H1 (cell line): Measurements from ENCODE around the gene HS2ST1. TPM values are rescaled to one million over a fixed set of nuclear protein-coding genes. Genes with fewer than 3 reads are reported as not detected.

ENCODE experiments used
- CBX8 ChIP-seq: fragments of 300-800, 300-1000 bp; sonication (generic); IDR thresholded peaks from 2 replicates; pipeline ENCODE4 v1.7.1; 2016; ENCODE audit warnings: low read depth, low read length, borderline replicate concordance
- CHD1 ChIP-seq: IDR thresholded peaks from 2 replicates; pipeline ENCODE4 v1.6.1; 2012; ENCODE audit warnings: low read depth, low read length, improper control_type of control experiment
- CHD2 ChIP-seq: IDR thresholded peaks from 2 replicates; pipeline ENCODE4 v1.6.1; 2012; ENCODE audit warnings: low read length, improper control_type of control experiment
- JUN ChIP-seq: IDR thresholded peaks from 2 replicates; pipeline ENCODE4 v1.6.1; 2011; ENCODE audit warnings: low read depth, mild to moderate bottlenecking, improper control_type of control experiment, low read length
- KDM4A ChIP-seq: IDR thresholded peaks from one replicate; pipeline ENCODE4 v1.7.1; 2012; ENCODE audit warnings: low read depth, mild to moderate bottlenecking, moderate library complexity, low read length, inconsistent platforms; ENCODE audit not compliant: severe bottlenecking
- PHF8 ChIP-seq: fragments of 200-600 bp; sonication (generic); conservative IDR thresholded peaks from 2 replicates; pipeline ENCODE4 v1.7.1; 2012; ENCODE audit warnings: low read depth, mild to moderate bottlenecking, inconsistent platforms, low read length, moderate library complexity
- SIX5 ChIP-seq: IDR thresholded peaks from 2 replicates; pipeline ENCODE4 v1.6.1; 2011; ENCODE audit warnings: mild to moderate bottlenecking, low read depth, low read length
- SP4 ChIP-seq: IDR thresholded peaks from 2 replicates; pipeline ENCODE4 v1.6.1; 2012; ENCODE audit warnings: low read length, inconsistent platforms
- ZNF274 ChIP-seq: IDR thresholded peaks from 2 replicates; pipeline ENCODE4 v1.7.0; 2012; ENCODE audit warnings: low read length, borderline replicate concordance; ENCODE audit errors: extremely low read depth
- polyA plus RNA-seq, 7 experiments: library from polyadenylated mRNA; depleted of rRNA in 3 of 7; stranded (reverse) in 5 of 7; unstranded in 2 of 7; fragments of >200 nt in 5 of 7; fragments of 200-250 nt in 2 of 7; gene quantifications; 1 replicate in 5 of 7; 2 replicates in 1 of 7; 4 replicates in 1 of 7; pipeline versions ENCODE4 v1.2.1 to v1.2.3, GENCODE V29; 2011 to 2013; ENCODE audit warnings: missing spikeins in 2 of 7, mixed read lengths in 2 of 7
- total RNA-seq: library from RNA; stranded (reverse); fragmentation: NEBNext Ultra II Directional; extraction: Animal tissue kit (Norgen Biotek cat#: 25700); gene quantifications from 2 replicates; pipeline ENCODE4 v1.2.1, GENCODE V29; 2021
- TF ChIP-seq, protein P1 (sequence below): fragments of 300-600 bp; sonication (generic); IDR thresholded peaks from 2 replicates; pipeline ENCODE4 v1.7.1; 2012; ENCODE audit warnings: low read length, moderate library complexity, mild to moderate bottlenecking, inconsistent platforms; ENCODE audit not compliant: insufficient replicate concordance
- TF ChIP-seq, protein P2 (sequence below): IDR thresholded peaks from 2 replicates; pipeline ENCODE4 v1.6.1; 2012; ENCODE audit warnings: inconsistent platforms
- TF ChIP-seq, protein P3 (sequence below): IDR thresholded peaks from 2 replicates; pipeline ENCODE4 v1.6.1; 2011; ENCODE audit warnings: low read depth, mild to moderate bottlenecking, low read length; ENCODE audit not compliant: insufficient read depth

HS2ST1 gene
- total and polyA plus RNA-seq, 2 of the 8 experiments (the other 6 are each of a cell fraction or from before 2014, with no cell fraction given) = 5.2 to 28.3 TPM

DNA sequence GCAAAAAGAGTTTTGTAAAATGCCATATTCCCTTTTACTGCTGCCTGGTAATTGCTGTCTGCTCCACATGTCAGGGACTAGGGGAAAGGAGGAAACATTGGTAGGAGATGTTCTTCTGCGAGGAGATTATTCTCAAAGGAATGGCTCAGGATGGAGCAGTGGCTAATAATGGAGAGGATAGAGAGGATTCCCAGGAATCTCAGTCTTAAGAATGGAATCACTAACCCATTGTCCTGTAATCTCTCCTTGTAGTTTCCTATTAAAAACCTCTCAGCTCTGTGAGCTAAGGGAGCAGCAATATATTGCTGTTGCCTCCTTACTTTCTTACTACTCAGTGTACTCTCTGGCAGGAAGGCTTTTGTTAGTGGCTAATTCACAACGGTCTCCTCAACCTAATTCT, 175.4 kb downstream of the HS2ST1 start (continued):
- TF ChIP-seq, protein P1, sequence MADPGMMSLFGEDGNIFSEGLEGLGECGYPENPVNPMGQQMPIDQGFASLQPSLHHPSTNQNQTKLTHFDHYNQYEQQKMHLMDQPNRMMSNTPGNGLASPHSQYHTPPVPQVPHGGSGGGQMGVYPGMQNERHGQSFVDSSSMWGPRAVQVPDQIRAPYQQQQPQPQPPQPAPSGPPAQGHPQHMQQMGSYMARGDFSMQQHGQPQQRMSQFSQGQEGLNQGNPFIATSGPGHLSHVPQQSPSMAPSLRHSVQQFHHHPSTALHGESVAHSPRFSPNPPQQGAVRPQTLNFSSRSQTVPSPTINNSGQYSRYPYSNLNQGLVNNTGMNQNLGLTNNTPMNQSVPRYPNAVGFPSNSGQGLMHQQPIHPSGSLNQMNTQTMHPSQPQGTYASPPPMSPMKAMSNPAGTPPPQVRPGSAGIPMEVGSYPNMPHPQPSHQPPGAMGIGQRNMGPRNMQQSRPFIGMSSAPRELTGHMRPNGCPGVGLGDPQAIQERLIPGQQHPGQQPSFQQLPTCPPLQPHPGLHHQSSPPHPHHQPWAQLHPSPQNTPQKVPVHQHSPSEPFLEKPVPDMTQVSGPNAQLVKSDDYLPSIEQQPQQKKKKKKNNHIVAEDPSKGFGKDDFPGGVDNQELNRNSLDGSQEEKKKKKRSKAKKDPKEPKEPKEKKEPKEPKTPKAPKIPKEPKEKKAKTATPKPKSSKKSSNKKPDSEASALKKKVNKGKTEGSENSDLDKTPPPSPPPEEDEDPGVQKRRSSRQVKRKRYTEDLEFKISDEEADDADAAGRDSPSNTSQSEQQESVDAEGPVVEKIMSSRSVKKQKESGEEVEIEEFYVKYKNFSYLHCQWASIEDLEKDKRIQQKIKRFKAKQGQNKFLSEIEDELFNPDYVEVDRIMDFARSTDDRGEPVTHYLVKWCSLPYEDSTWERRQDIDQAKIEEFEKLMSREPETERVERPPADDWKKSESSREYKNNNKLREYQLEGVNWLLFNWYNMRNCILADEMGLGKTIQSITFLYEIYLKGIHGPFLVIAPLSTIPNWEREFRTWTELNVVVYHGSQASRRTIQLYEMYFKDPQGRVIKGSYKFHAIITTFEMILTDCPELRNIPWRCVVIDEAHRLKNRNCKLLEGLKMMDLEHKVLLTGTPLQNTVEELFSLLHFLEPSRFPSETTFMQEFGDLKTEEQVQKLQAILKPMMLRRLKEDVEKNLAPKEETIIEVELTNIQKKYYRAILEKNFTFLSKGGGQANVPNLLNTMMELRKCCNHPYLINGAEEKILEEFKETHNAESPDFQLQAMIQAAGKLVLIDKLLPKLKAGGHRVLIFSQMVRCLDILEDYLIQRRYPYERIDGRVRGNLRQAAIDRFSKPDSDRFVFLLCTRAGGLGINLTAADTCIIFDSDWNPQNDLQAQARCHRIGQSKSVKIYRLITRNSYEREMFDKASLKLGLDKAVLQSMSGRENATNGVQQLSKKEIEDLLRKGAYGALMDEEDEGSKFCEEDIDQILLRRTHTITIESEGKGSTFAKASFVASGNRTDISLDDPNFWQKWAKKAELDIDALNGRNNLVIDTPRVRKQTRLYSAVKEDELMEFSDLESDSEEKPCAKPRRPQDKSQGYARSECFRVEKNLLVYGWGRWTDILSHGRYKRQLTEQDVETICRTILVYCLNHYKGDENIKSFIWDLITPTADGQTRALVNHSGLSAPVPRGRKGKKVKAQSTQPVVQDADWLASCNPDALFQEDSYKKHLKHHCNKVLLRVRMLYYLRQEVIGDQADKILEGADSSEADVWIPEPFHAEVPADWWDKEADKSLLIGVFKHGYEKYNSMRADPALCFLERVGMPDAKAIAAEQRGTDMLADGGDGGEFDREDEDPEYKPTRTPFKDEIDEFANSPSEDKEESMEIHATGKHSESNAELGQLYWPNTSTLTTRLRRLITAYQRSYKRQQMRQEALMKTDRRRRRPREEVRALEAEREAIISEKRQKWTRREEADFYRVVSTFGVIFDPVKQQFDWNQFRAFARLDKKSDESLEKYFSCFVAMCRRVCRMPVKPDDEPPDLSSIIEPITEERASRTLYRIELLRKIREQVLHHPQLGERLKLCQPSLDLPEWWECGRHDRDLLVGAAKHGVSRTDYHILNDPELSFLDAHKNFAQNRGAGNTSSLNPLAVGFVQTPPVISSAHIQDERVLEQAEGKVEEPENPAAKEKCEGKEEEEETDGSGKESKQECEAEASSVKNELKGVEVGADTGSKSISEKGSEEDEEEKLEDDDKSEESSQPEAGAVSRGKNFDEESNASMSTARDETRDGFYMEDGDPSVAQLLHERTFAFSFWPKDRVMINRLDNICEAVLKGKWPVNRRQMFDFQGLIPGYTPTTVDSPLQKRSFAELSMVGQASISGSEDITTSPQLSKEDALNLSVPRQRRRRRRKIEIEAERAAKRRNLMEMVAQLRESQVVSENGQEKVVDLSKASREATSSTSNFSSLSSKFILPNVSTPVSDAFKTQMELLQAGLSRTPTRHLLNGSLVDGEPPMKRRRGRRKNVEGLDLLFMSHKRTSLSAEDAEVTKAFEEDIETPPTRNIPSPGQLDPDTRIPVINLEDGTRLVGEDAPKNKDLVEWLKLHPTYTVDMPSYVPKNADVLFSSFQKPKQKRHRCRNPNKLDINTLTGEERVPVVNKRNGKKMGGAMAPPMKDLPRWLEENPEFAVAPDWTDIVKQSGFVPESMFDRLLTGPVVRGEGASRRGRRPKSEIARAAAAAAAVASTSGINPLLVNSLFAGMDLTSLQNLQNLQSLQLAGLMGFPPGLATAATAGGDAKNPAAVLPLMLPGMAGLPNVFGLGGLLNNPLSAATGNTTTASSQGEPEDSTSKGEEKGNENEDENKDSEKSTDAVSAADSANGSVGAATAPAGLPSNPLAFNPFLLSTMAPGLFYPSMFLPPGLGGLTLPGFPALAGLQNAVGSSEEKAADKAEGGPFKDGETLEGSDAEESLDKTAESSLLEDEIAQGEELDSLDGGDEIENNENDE = no peak
- TF ChIP-seq PHF8 (no peak), SIX5 (no peak), CHD2 (no peak), CHD1 (no peak), ZNF274 (no peak), KDM4A (no peak), CBX8 (no peak), JUN (no peak), SP4 (no peak)
- TF ChIP-seq, protein P2, sequence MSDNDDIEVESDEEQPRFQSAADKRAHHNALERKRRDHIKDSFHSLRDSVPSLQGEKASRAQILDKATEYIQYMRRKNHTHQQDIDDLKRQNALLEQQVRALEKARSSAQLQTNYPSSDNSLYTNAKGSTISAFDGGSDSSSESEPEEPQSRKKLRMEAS = no peak
- TF ChIP-seq, protein P3, sequence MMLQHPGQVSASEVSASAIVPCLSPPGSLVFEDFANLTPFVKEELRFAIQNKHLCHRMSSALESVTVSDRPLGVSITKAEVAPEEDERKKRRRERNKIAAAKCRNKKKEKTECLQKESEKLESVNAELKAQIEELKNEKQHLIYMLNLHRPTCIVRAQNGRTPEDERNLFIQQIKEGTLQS = no peak
